Naive B cell (primary cell): ENCODE data around the gene DGCR6L. TPM values are rescaled to one million over a fixed set of nuclear protein-coding genes. Genes with fewer than 3 reads are reported as not detected.
"Not testable (repeated sequence)": the region's sequence is repeated elsewhere in the genome, so short reads cannot be mapped to it uniquely, and the experiment has no call there.

ENCODE experiments used
- ATAC-seq, 2 donors: fragments of 150-1000 bp; cut with Tn5 transposase; 2 replicates each; pipeline ENCODE4 v1.10.0; 2021; ENCODE audit warnings: low read depth in 2 of 2, mild to moderate bottlenecking in 2 of 2, moderate library complexity in 2 of 2
- DNase-seq: peaks from one replicate; pipeline ENCODE4 v3.0.0; 2022
- H3K27ac Mint-ChIP-seq, 6 donors: one replicate each; pipeline ENCODE4 v1.8.0; 2020 to 2022; ENCODE audit warnings: mild to moderate bottlenecking in 6 of 6, mixed read lengths in 6 of 6, moderate library complexity in 5 of 6, inconsistent platforms in 2 of 6
- H3K27me3 Mint-ChIP-seq, 3 donors: one replicate each; pipeline ENCODE4 v1.8.0; 2021 to 2022; ENCODE audit warnings: mixed read lengths in 3 of 3, mild to moderate bottlenecking in 1 of 3
- H3K36me3 Mint-ChIP-seq, 2 donors: one replicate each; pipeline ENCODE4 v1.8.0; 2020 to 2022; ENCODE audit warnings: mixed read lengths in 2 of 2, inconsistent platforms in 1 of 2, mild to moderate bottlenecking in 1 of 2
- H3K4me1 Mint-ChIP-seq, 3 donors: one replicate each; pipeline ENCODE4 v1.8.0; 2020 to 2022; ENCODE audit warnings: mixed read lengths in 3 of 3, inconsistent platforms in 1 of 3, mild to moderate bottlenecking in 1 of 3, moderate library complexity in 1 of 3
- H3K4me3 Mint-ChIP-seq, 8 donors: one replicate each; pipeline ENCODE4 v1.8.0; 2020 to 2022; ENCODE audit warnings: mild to moderate bottlenecking in 8 of 8, mixed read lengths in 8 of 8, moderate library complexity in 8 of 8, inconsistent platforms in 2 of 8
- H3K9me3 Mint-ChIP-seq, 7 donors: one replicate each; pipeline ENCODE4 v1.8.0; 2020 to 2022; ENCODE audit warnings: mixed read lengths in 7 of 7, mild to moderate bottlenecking in 5 of 7, inconsistent platforms in 2 of 7, moderate library complexity in 1 of 7
- polyA plus RNA-seq, 6 donors: library from polyadenylated mRNA; unstranded; fragments of 300-500 nt; fragmentation: Illumina TruSeq; gene quantifications; one replicate each; pipeline ENCODE4 v1.2.3, GENCODE V29; 2021; ENCODE audit warnings: low read depth in 6 of 6

DGCR6L gene
- 10 to 100 TPM; 54.0 to 84.4 (median 56.6) TPM for polyA plus RNA-seq

- peak within 1 kb of the TSS; percentile 60 to 85 (median 76) for H3K27ac Mint-ChIP-seq
- peak; percentile 96 for DNase-seq
Observed at GRCh38 chr22:20319745-20320658, at the start of gene DGCR6L. Gene DGCR6L, minus strand, starts transcription at chr22:20320060. Its CDS starts 72 bp downstream, at chr22:20319988.

GRCh38 chr22:20368875-20369274 is 49.0 kb upstream of the DGCR6L start:
- DNase-seq, H3K4me1 Mint-ChIP-seq, H3K9me3 Mint-ChIP-seq, H3K4me3 Mint-ChIP-seq, H3K27ac Mint-ChIP-seq, H3K27me3 Mint-ChIP-seq, H3K36me3 Mint-ChIP-seq, ATAC-seq: not testable (repeated sequence)

More at GRCh38 chr22:20319745-20320658, at the start of gene DGCR6L:
- Mint-ChIP-seq H3K4me3 (peak within 1 kb of the TSS; percentile 88 to 94 (median 92)), H3K9me3 (peaks cover 0 to 2% (median 0%) of the 10 kb centered on the region in 7 donors), H3K4me1 (peaks cover 6 to 50% (median 34%) of the 10 kb centered on the region in 3 donors), H3K27me3 (no peaks in the 10 kb centered on the region), H3K36me3 (no peaks in the 10 kb centered on the region)
- ATAC-seq: peak; percentile 89 to 93

GRCh38 chr22:20366841-20367240 is 47.0 kb upstream of the DGCR6L start:
- H3K27ac Mint-ChIP-seq, H3K36me3 Mint-ChIP-seq, H3K9me3 Mint-ChIP-seq, H3K4me1 Mint-ChIP-seq, ATAC-seq, H3K4me3 Mint-ChIP-seq, H3K27me3 Mint-ChIP-seq, DNase-seq: not testable (repeated sequence)

- not testable (repeated sequence) for H3K4me3 Mint-ChIP-seq, H3K27me3 Mint-ChIP-seq, H3K4me1 Mint-ChIP-seq, ATAC-seq, H3K36me3 Mint-ChIP-seq, DNase-seq, H3K9me3 Mint-ChIP-seq, H3K27ac Mint-ChIP-seq
Observed at GRCh38 chr22:20364335-20365260, 44.7 kb upstream of the DGCR6L start.

- H3K36me3 Mint-ChIP-seq, H3K9me3 Mint-ChIP-seq, DNase-seq, H3K27ac Mint-ChIP-seq, H3K27me3 Mint-ChIP-seq, ATAC-seq, H3K4me3 Mint-ChIP-seq, H3K4me1 Mint-ChIP-seq: not testable (repeated sequence)
Observed at GRCh38 chr22:20362403-20362802, 42.5 kb upstream of the DGCR6L start.

- not testable (repeated sequence) for ATAC-seq
Observed at GRCh38 chr22:20361752-20362229, 41.9 kb upstream of the DGCR6L start.

GRCh38 chr22:20360866-20361751 is 41.2 kb upstream of the DGCR6L start:
- not testable (repeated sequence) for H3K27me3 Mint-ChIP-seq, H3K36me3 Mint-ChIP-seq, H3K4me3 Mint-ChIP-seq, DNase-seq, H3K27ac Mint-ChIP-seq, H3K9me3 Mint-ChIP-seq, H3K4me1 Mint-ChIP-seq, ATAC-seq

More at GRCh38 chr22:20361752-20362229, 41.9 kb upstream of the DGCR6L start:
- not testable (repeated sequence) for H3K27ac Mint-ChIP-seq, H3K27me3 Mint-ChIP-seq, DNase-seq, H3K36me3 Mint-ChIP-seq, H3K9me3 Mint-ChIP-seq, H3K4me1 Mint-ChIP-seq, H3K4me3 Mint-ChIP-seq

GRCh38 chr22:20360261-20360660 is 40.4 kb upstream of the DGCR6L start:
- not testable (repeated sequence) for H3K9me3 Mint-ChIP-seq, ATAC-seq, H3K27me3 Mint-ChIP-seq, H3K4me3 Mint-ChIP-seq, H3K36me3 Mint-ChIP-seq, H3K27ac Mint-ChIP-seq, DNase-seq, H3K4me1 Mint-ChIP-seq

- H3K27me3 Mint-ChIP-seq, DNase-seq, H3K9me3 Mint-ChIP-seq, ATAC-seq, H3K4me1 Mint-ChIP-seq, H3K27ac Mint-ChIP-seq, H3K36me3 Mint-ChIP-seq, H3K4me3 Mint-ChIP-seq: not testable (repeated sequence)
Observed at GRCh38 chr22:20358503-20359239, 38.8 kb upstream of the DGCR6L start.

GRCh38 chr22:20357967-20358366 is 38.1 kb upstream of the DGCR6L start:
- H3K4me1 Mint-ChIP-seq, H3K9me3 Mint-ChIP-seq, H3K4me3 Mint-ChIP-seq, H3K27ac Mint-ChIP-seq, H3K36me3 Mint-ChIP-seq, ATAC-seq, H3K27me3 Mint-ChIP-seq, DNase-seq: not testable (repeated sequence)

GRCh38 chr22:20356906-20357305 is 37.0 kb upstream of the DGCR6L start:
- H3K9me3 Mint-ChIP-seq, H3K27ac Mint-ChIP-seq, H3K4me1 Mint-ChIP-seq, H3K27me3 Mint-ChIP-seq, H3K36me3 Mint-ChIP-seq, ATAC-seq, H3K4me3 Mint-ChIP-seq, DNase-seq: not testable (repeated sequence)

- not testable (repeated sequence) for H3K4me1 Mint-ChIP-seq, H3K9me3 Mint-ChIP-seq, ATAC-seq, H3K27me3 Mint-ChIP-seq, H3K4me3 Mint-ChIP-seq, DNase-seq, H3K36me3 Mint-ChIP-seq, H3K27ac Mint-ChIP-seq
Observed at GRCh38 chr22:20355939-20356636, 36.2 kb upstream of the DGCR6L start.
